Pulmonary artery endothelial cell (primary cell): Measurements from ENCODE around the gene BNC1. TPM values are rescaled to one million over a fixed set of nuclear protein-coding genes. Genes with fewer than 3 reads are reported as not detected.
"Not testable (repeated sequence)": the region's sequence is repeated elsewhere in the genome, so short reads cannot be mapped to it uniquely, and the experiment has no call there.

Experiments
- DNase-seq: peaks from one replicate; pipeline ENCODE4 v3.0.0-alpha.2; 2011; ENCODE audit warnings: low read depth, low spot score
- total RNA-seq: library from RNA; depleted of rRNA; stranded (reverse); fragments of >200 nt; gene quantifications from 2 replicates; pipeline ENCODE4 v1.2.3, GENCODE V29; 2014

BNC1 gene
- total RNA-seq, 1 donor from 2014 or later = 14.2 TPM

GRCh38 chr15:83299462-83299861 lies 15.0 kb upstream of the BNC1 start:
- no peak for DNase-seq

- no peak for DNase-seq
Observed at GRCh38 chr15:83295417-83295816, 11.0 kb upstream of the BNC1 start.

GRCh38 chr15:83293201-83293600 lies 8.7 kb upstream of the BNC1 start:
- DNase-seq = no peak

- no peak for DNase-seq
Observed at GRCh38 chr15:83292317-83292716, 7.9 kb upstream of the BNC1 start.

GRCh38 chr15:83290236-83290635 lies 5.8 kb upstream of the BNC1 start:
- DNase-seq = no peak

- DNase-seq = no peak
Observed at GRCh38 chr15:83289160-83289559, 4.7 kb upstream of the BNC1 start.

GRCh38 chr15:83288381-83288801 lies 3.9 kb upstream of the BNC1 start:
- DNase-seq = no peak

- peak; percentile 88 for DNase-seq
Observed at GRCh38 chr15:83287541-83288027, 3.1 kb upstream of the BNC1 start.

- no peak for DNase-seq
Observed at GRCh38 chr15:83285979-83286553, 1.6 kb upstream of the BNC1 start.

- DNase-seq = no peak
Observed at GRCh38 chr15:83285284-83285978, 967 bp upstream of the BNC1 start.

GRCh38 chr15:83283813-83284558 lies 478 bp downstream of the BNC1 start:
- no peak for DNase-seq

- no peak for DNase-seq
Observed at GRCh38 chr15:83283138-83283812, 1.2 kb downstream of the BNC1 start.

GRCh38 chr15:83282776-83283137 lies 1.7 kb downstream of the BNC1 start:
- no peak for DNase-seq

- no peak for DNase-seq
Observed at GRCh38 chr15:83282141-83282540, 2.3 kb downstream of the BNC1 start.

GRCh38 chr15:83278191-83278590 lies 6.3 kb downstream of the BNC1 start:
- no peak for DNase-seq

- DNase-seq = no peak
Observed at GRCh38 chr15:83276661-83277060, 7.8 kb downstream of the BNC1 start.

- DNase-seq = no peak
Observed at GRCh38 chr15:83275412-83275811, 9.1 kb downstream of the BNC1 start.

GRCh38 chr15:83270176-83270575 lies 14.3 kb downstream of the BNC1 start:
- no peak for DNase-seq

GRCh38 chr15:83268147-83268546 lies 16.3 kb downstream of the BNC1 start:
- DNase-seq = no peak

- no peak for DNase-seq
Observed at GRCh38 chr15:83262594-83263315, 21.7 kb downstream of the BNC1 start.

- DNase-seq = not testable (repeated sequence)
Observed at GRCh38 chr15:83262181-83262580, 22.3 kb downstream of the BNC1 start.
